H1 (cell line): ENCODE data around the gene FHIT. TPM values are rescaled to one million over a fixed set of nuclear protein-coding genes. Genes with fewer than 3 reads are reported as not detected.

Experiments used
- CBX8 ChIP-seq: fragments of 300-800, 300-1000 bp; sonication (generic); IDR thresholded peaks from 2 replicates; pipeline ENCODE4 v1.7.1; 2016; ENCODE audit warnings: low read depth, low read length, borderline replicate concordance
- HDAC2 ChIP-seq, 2 experiments: fragments of 300-600 bp in 1 of 2; sonication (generic) in 1 of 2; IDR thresholded peaks; 2 replicates each; pipeline ENCODE4 v1.6.1; 2011 to 2012; ENCODE audit warnings: low read depth in 2 of 2, low read length in 2 of 2, mild to moderate bottlenecking in 2 of 2, moderate library complexity in 2 of 2, borderline replicate concordance in 1 of 2, inconsistent platforms in 1 of 2
- SAP30 ChIP-seq: fragments of 300-600 bp; sonication (generic); IDR thresholded peaks from 2 replicates; pipeline ENCODE4 v1.7.1; 2012; ENCODE audit warnings: low read length, moderate library complexity, mild to moderate bottlenecking, inconsistent platforms; ENCODE audit not compliant: insufficient read depth, insufficient replicate concordance
- SP2 ChIP-seq: IDR thresholded peaks from 2 replicates; pipeline ENCODE4 v1.6.1; 2012; ENCODE audit warnings: mild to moderate bottlenecking, low read length, inconsistent platforms
- SUZ12 ChIP-seq: fragments of 200-600 bp; sonication (generic); IDR thresholded peaks from 2 replicates; pipeline ENCODE4 v1.6.1; 2012; ENCODE audit warnings: mild to moderate bottlenecking, inconsistent platforms, low read length, moderate library complexity, mixed read lengths
- polyA plus RNA-seq, 7 experiments: library from polyadenylated mRNA; depleted of rRNA in 3 of 7; stranded (reverse) in 5 of 7; unstranded in 2 of 7; fragments of >200 nt in 5 of 7; fragments of 200-250 nt in 2 of 7; gene quantifications; 1 replicate in 5 of 7; 2 replicates in 1 of 7; 4 replicates in 1 of 7; pipeline versions ENCODE4 v1.2.1 to v1.2.3, GENCODE V29; 2011 to 2013; ENCODE audit warnings: missing spikeins in 2 of 7, mixed read lengths in 2 of 7
- total RNA-seq: library from RNA; stranded (reverse); fragmentation: NEBNext Ultra II Directional; extraction: Animal tissue kit (Norgen Biotek cat#: 25700); gene quantifications from 2 replicates; pipeline ENCODE4 v1.2.1, GENCODE V29; 2021

The FHIT gene
- total and polyA plus RNA-seq, 2 of the 8 experiments (the other 6 are each of a cell fraction or from before 2014, with no cell fraction given), result 1.2 to 3.2 TPM

- TF ChIP-seq SP2 (no peak), HDAC2 (IDR thresholded peaks at IDR 0.05; ENCODE audit: borderline replicate concordance in 1 of 2, low read depth in 2 of 2, low read length in 2 of 2) (no peak), SAP30 (no peak), CBX8 (no peak), SUZ12 (no peak)
Measured at GRCh38 chr3:61139686-61140085, 111.6 kb downstream of the FHIT start (continued).
